BE2C (cell line): ENCODE data around the gene EIF2S1.

Source experiments
- DNase-seq: peaks from one replicate; pipeline ENCODE4 v3.0.0-alpha.2; 2020
- H3K27me3 ChIP-seq: fragments of 250-450 bp; sonication (Bioruptor Pico); 2 replicates; pipeline ENCODE4 v1.5.1; 2020; ENCODE audit warnings: mild to moderate bottlenecking
- H3K36me3 ChIP-seq: fragments of 250-450 bp; sonication (Bioruptor Pico); 2 replicates; pipeline ENCODE4 v1.5.1; 2020; ENCODE audit warnings: mild to moderate bottlenecking
- H3K4me1 ChIP-seq: fragments of 250-450 bp; sonication (Bioruptor Pico); 2 replicates; pipeline ENCODE4 v1.5.1; 2020
- H3K4me3 ChIP-seq: 2 replicates; pipeline ENCODE4 v1.5.1; 2011; ENCODE audit warnings: low read depth, low read length
- H3K9me3 ChIP-seq: fragments of 250-450 bp; sonication (Bioruptor Pico); 2 replicates; pipeline ENCODE4 v1.5.1; 2020
- CTCF ChIP-seq: IDR thresholded peaks from 2 replicates; pipeline ENCODE4 v1.5.1; 2012; ENCODE audit warnings: mild to moderate bottlenecking, low read depth, low read length

Gene EIF2S1

GRCh38 chr14:67429510-67430205 is 69.5 kb downstream of the EIF2S1 start:
- TF ChIP-seq CTCF = no peak
- no peak for DNase-seq
- Histone ChIP-seq H3K27me3 (peaks cover 12% of the 10 kb centered on the region), H3K36me3 (no peaks in the 10 kb centered on the region), H3K4me1 (no peaks in the 10 kb centered on the region), H3K9me3 (no peaks in the 10 kb centered on the region), H3K4me3 (no peak overlapping the region)

DNA sequence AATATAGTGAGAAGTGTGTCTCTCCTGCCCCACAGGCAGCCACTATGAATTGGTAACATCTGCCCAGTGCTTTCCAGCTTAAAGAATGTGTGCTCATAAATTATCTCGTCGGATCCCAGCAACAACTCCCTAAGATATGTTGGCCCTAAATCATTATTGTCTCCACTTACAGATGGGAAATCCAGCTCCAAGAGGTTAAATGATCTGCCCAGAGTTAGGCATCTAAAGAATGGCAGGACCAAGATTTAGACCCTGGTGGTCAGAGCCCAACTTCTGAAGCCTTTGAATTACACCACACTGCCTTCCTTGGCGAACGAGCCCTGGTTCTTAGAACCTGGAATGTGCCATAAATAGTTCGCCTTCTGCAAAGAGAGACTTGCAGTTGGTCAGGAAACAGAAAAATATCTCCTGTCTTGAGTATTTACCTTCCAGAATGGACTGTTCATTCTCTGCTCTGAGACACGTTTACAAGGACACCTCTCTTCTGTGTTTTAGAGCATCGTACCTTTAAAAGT is 72.0 kb downstream of the EIF2S1 start:
- Histone ChIP-seq H3K4me3 (no peak overlapping the region), H3K36me3 (no peaks in the 10 kb centered on the region), H3K9me3 (no peaks in the 10 kb centered on the region), H3K4me1 (no peaks in the 10 kb centered on the region), H3K27me3 (peaks cover 16% of the 10 kb centered on the region)
- no peak for TF ChIP-seq CTCF
- DNase-seq = no peak

- Histone ChIP-seq H3K9me3 (no peaks in the 10 kb centered on the region), H3K27me3 (peaks cover 16% of the 10 kb centered on the region), H3K4me1 (no peaks in the 10 kb centered on the region), H3K4me3 (no peak overlapping the region), H3K36me3 (no peaks in the 10 kb centered on the region)
- DNase-seq = no peak
- no peak for TF ChIP-seq CTCF
These were observed 75.5 kb downstream of the EIF2S1 start for GRCh38 chr14:67435603-67436002.
